Neutrophil (primary cell): ENCODE data around the gene ELN.

Experiments used
- H3K27ac ChIP-seq: fragments of 200-600 bp; sonication (generic); 2 replicates; pipeline ENCODE4 v1.5.1; 2016; ENCODE audit warnings: mild to moderate bottlenecking, moderate library complexity
- H3K27me3 ChIP-seq: fragments of 200-600 bp; sonication (generic); 2 replicates; pipeline ENCODE4 v1.6.0; 2016; ENCODE audit warnings: mild to moderate bottlenecking
- H3K36me3 ChIP-seq: fragments of 200-600 bp; sonication (generic); 2 replicates; pipeline ENCODE4 v1.5.1; 2017
- H3K4me1 ChIP-seq, 2 experiments: fragments of 200-600 bp in 1 of 2; sonication (generic) in 1 of 2; 1 replicate in 1 of 2; 2 replicates in 1 of 2; pipeline versions ENCODE4 v1.5.1 to v1.6.1; 2013 to 2016; ENCODE audit warnings: low read depth in 1 of 2, low read length in 1 of 2, mild to moderate bottlenecking in 1 of 2, moderate library complexity in 1 of 2; ENCODE audit not compliant: control insufficient read depth in 1 of 2, insufficient read depth in 1 of 2
- H3K4me3 ChIP-seq, 2 experiments: fragments of 200-600 bp in 1 of 2; sonication (generic) in 1 of 2; 1 replicate in 1 of 2; 2 replicates in 1 of 2; pipeline ENCODE4 v1.5.1; 2013 to 2016; ENCODE audit warnings: low read depth in 1 of 2, low read length in 1 of 2, mild to moderate bottlenecking in 1 of 2, moderate library complexity in 1 of 2
- H3K9me3 ChIP-seq: fragments of 200-600 bp; sonication (generic); 2 replicates; pipeline ENCODE4 v1.5.1; 2016
- TF ChIP-seq, protein P1 (sequence below): fragments of 200-600 bp; sonication (generic); IDR thresholded peaks from 2 replicates; pipeline ENCODE4 v1.5.1; 2016; ENCODE audit warnings: antibody characterized with exemption

Gene ELN

GRCh38 chr7:74069790-74070618 lies 42.0 kb downstream of the ELN start:
- H3K36me3 ChIP-seq: no peaks in the 10 kb centered on the region
- TF ChIP-seq, protein P1, sequence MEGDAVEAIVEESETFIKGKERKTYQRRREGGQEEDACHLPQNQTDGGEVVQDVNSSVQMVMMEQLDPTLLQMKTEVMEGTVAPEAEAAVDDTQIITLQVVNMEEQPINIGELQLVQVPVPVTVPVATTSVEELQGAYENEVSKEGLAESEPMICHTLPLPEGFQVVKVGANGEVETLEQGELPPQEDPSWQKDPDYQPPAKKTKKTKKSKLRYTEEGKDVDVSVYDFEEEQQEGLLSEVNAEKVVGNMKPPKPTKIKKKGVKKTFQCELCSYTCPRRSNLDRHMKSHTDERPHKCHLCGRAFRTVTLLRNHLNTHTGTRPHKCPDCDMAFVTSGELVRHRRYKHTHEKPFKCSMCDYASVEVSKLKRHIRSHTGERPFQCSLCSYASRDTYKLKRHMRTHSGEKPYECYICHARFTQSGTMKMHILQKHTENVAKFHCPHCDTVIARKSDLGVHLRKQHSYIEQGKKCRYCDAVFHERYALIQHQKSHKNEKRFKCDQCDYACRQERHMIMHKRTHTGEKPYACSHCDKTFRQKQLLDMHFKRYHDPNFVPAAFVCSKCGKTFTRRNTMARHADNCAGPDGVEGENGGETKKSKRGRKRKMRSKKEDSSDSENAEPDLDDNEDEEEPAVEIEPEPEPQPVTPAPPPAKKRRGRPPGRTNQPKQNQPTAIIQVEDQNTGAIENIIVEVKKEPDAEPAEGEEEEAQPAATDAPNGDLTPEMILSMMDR: no peak
- no peak overlapping the region for H3K27ac ChIP-seq
- H3K4me3 ChIP-seq: no peak overlapping the region
- no peaks in the 10 kb centered on the region for H3K4me1 ChIP-seq
- no peaks in the 10 kb centered on the region for H3K27me3 ChIP-seq
- no peaks in the 10 kb centered on the region for H3K9me3 ChIP-seq

DNA sequence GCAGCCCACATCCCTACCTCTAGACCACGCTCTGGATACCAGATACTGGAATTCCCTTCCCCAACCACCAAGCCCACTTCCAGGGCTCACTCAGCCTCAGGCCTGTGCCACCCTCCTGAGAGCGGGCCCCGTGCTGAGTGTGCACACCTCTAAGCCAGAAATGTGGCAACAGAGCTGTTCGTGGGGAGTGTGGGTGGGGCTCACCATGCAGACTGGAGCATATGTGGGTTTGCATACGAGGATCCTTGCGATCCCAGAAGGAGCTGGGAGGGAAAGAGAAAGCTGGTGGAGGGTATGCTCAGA lies 42.6 kb downstream of the ELN start:
- no peaks in the 10 kb centered on the region for H3K9me3 ChIP-seq
- H3K36me3 ChIP-seq: no peaks in the 10 kb centered on the region
- H3K27ac ChIP-seq: no peak overlapping the region
- H3K4me1 ChIP-seq: no peaks in the 10 kb centered on the region
- TF ChIP-seq, protein P1: no peak
- no peak overlapping the region for H3K4me3 ChIP-seq
- no peaks in the 10 kb centered on the region for H3K27me3 ChIP-seq

GRCh38 chr7:74071121-74071520 lies 43.1 kb downstream of the ELN start:
- no peaks in the 10 kb centered on the region for H3K36me3 ChIP-seq
- TF ChIP-seq, protein P1: no peak
- H3K4me3 ChIP-seq: no peak overlapping the region

GRCh38 chr7:74074770-74075169 lies 46.8 kb downstream of the ELN start:
- no peak overlapping the region for H3K27ac ChIP-seq
- TF ChIP-seq, protein P1: no peak
- no peaks in the 10 kb centered on the region for H3K9me3 ChIP-seq
- no peak overlapping the region for H3K4me3 ChIP-seq
- no peaks in the 10 kb centered on the region for H3K4me1 ChIP-seq
- H3K36me3 ChIP-seq: no peaks in the 10 kb centered on the region
- no peaks in the 10 kb centered on the region for H3K27me3 ChIP-seq

More at GRCh38 chr7:74071121-74071520, 43.1 kb downstream of the ELN start:
- no peaks in the 10 kb centered on the region for H3K4me1 ChIP-seq
- no peak overlapping the region for H3K27ac ChIP-seq
- no peaks in the 10 kb centered on the region for H3K27me3 ChIP-seq
- no peaks in the 10 kb centered on the region for H3K9me3 ChIP-seq

GRCh38 chr7:74078461-74078860 lies 50.5 kb downstream of the ELN start:
- no peaks in the 10 kb centered on the region for H3K36me3 ChIP-seq
- H3K4me1 ChIP-seq: peaks cover 5 to 6% of the 10 kb centered on the region in 2 experiments
- no peaks in the 10 kb centered on the region for H3K9me3 ChIP-seq
- no peak overlapping the region for H3K27ac ChIP-seq
- TF ChIP-seq, protein P1: no peak
- H3K27me3 ChIP-seq: no peaks in the 10 kb centered on the region
- H3K4me3 ChIP-seq: no peak overlapping the region
